GM06990 (cell line): Measurements from ENCODE around the gene ARHGEF4.

Experiments used
- DNase-seq: peaks from one replicate; pipeline ENCODE4 v3.0.0-alpha.2; 2011; ENCODE audit not compliant: insufficient read length; ENCODE audit errors: extremely low read depth
- H3K27me3 ChIP-seq: replicated peaks from 2 replicates; pipeline ENCODE4 v1.6.0; 2011; ENCODE audit warnings: low read length; ENCODE audit not compliant: control insufficient read depth, insufficient read depth
- H3K36me3 ChIP-seq: 2 replicates; pipeline ENCODE4 v1.5.1; 2011; ENCODE audit warnings: low read length; ENCODE audit not compliant: control insufficient read depth, insufficient read depth
- H3K4me3 ChIP-seq: replicated peaks from 2 replicates; pipeline ENCODE4 v1.5.1; 2011; ENCODE audit warnings: low read depth, mild to moderate bottlenecking, control low read depth, low read length
- CTCF ChIP-seq: IDR thresholded peaks from 2 replicates; pipeline ENCODE4 v1.5.1; 2011; ENCODE audit warnings: low read length, control low read depth, mild to moderate bottlenecking, inconsistent platforms; ENCODE audit not compliant: insufficient read depth, poor library complexity, severe bottlenecking

The ARHGEF4 gene

GRCh38 chr2:130873700-130874346 lies 37.1 kb downstream of the ARHGEF4 start:
- H3K4me3 ChIP-seq = no peak overlapping the region
- H3K27me3 ChIP-seq = no peaks in the 10 kb centered on the region
- no peaks in the 10 kb centered on the region for H3K36me3 ChIP-seq
- no peak for DNase-seq
- TF ChIP-seq CTCF = peak; percentile 70

GRCh38 chr2:130874512-130874911 lies 37.8 kb downstream of the ARHGEF4 start:
- H3K27me3 ChIP-seq = no peaks in the 10 kb centered on the region
- H3K36me3 ChIP-seq = no peaks in the 10 kb centered on the region
- no peak for TF ChIP-seq CTCF
- no peak for DNase-seq
- H3K4me3 ChIP-seq = no peak overlapping the region

- Histone ChIP-seq H3K27me3 (no peaks in the 10 kb centered on the region; the same call in 1 of the 2 replicates), H3K4me3 (no peak overlapping the region), H3K36me3 (no peaks in the 10 kb centered on the region)
- no peak for TF ChIP-seq CTCF
- no peak for DNase-seq
These were observed 39.2 kb downstream of the ARHGEF4 start for GRCh38 chr2:130875935-130876334.

- H3K36me3 ChIP-seq = no peaks in the 10 kb centered on the region
- no peaks in the 10 kb centered on the region; the same call in 1 of the 2 replicates for H3K27me3 ChIP-seq
- H3K4me3 ChIP-seq = no peak overlapping the region
- TF ChIP-seq CTCF = no peak
- DNase-seq = no peak
These were observed 40.5 kb downstream of the ARHGEF4 start for GRCh38 chr2:130877258-130877657.

- no peak overlapping the region for H3K4me3 ChIP-seq
- DNase-seq = no peak
- H3K36me3 ChIP-seq = no peaks in the 10 kb centered on the region
- H3K27me3 ChIP-seq = no peaks in the 10 kb centered on the region; the same call in none of the 2 replicates
- no peak for TF ChIP-seq CTCF
These were observed 41.6 kb downstream of the ARHGEF4 start for GRCh38 chr2:130878316-130878715.

GRCh38 chr2:130878933-130879332 lies 42.2 kb downstream of the ARHGEF4 start:
- H3K27me3 ChIP-seq = no peaks in the 10 kb centered on the region; the same call in none of the 2 replicates
- no peaks in the 10 kb centered on the region for H3K36me3 ChIP-seq
- DNase-seq = no peak
- TF ChIP-seq CTCF = no peak
- no peak overlapping the region for H3K4me3 ChIP-seq
